ENCODE data around the gene CTPS1.

Gene CTPS1

DNA sequence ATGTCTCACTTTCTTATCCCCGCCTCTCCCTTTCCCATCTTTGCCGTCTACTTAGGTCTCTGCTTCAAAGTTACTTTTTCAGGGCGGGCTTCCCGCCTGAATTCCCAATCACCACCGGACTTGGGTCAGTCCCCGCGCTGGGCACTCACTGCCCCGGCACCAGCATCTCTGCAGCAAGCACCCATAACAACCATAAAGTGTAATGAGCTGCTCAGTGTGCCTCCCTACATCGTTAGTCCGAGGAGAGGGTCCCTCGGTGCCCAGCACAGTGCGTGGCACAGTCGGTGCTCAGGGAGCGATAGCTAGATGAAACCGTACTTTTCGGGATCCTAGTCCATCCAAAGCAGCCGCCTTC lies 633 bp upstream of the CTPS1 start:
- H3K27me3 ChIP-seq (ENCODE audit: low read depth): no peaks in the 10 kb centered on the region
- peaks cover 11% of the 10 kb centered on the region; the same call in 1 of the 2 replicates for H3K4me1 ChIP-seq
- peaks cover 11% of the 10 kb centered on the region for H3K36me3 ChIP-seq (replicated peaks)
- in situ Hi-C loops (cut with MboI; ENCODE audit: low sequenced_read_pairs): no loop called here
- no peaks in the 10 kb centered on the region for H3K9me3 ChIP-seq
- DNase-seq (ENCODE audit: low spot score in 2 of 2): no peak
- H3K4me3 ChIP-seq: peak overlapping the region; percentile 91

- in situ Hi-C loops (cut with MboI; ENCODE audit: low sequenced_read_pairs): no loop called here
- Histone ChIP-seq H3K9me3 (no peaks in the 10 kb centered on the region), H3K4me1 (peaks cover 11% of the 10 kb centered on the region; the same call in 1 of the 2 replicates)
Measured at GRCh38 chr1:40980068-40980452, 564 bp downstream of the CTPS1 start.

DNA sequence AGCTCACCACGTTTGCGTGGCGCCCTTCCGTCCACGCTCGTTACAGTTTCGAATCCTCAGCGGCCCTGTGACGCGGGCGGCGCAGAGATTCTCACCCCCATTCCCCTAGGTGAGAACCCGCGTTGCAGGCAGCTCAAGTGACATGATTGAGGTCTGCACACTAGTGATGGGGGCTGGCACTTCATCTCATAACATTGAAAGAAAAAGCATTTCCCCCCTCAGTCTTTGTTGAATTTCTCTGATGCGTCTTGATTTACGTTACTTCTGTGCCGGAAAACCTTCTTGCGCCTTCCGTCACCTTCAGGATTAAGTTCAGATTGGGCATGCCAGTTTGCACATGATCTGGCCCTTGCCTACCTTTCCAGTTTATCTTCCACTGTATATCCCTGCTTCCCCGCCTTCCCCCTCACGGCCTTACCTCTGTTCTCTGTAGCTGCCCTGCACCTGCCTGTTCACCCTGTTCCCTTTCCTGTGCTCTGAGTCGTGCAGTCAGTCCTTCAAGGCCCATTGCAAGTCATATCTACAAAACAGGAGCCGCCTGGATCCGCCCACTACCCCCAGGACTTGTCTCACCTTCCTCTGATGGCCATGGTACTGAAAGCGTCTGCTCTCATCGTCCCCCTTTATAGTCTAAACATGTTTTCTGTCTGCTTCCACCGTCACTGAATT lies 1.1 kb downstream of the CTPS1 start:
- in situ Hi-C loops (cut with MboI; ENCODE audit: low sequenced_read_pairs): no loop called here
- Histone ChIP-seq H3K4me3 (peak overlapping the region; percentile 91), H3K36me3 (replicated peaks) (peaks cover 28% of the 10 kb centered on the region), H3K4me1 (peaks cover 11% of the 10 kb centered on the region; the same call in 1 of the 2 replicates), H3K9me3 (no peaks in the 10 kb centered on the region), H3K27me3 (ENCODE audit: low read depth) (no peaks in the 10 kb centered on the region)
- peak; percentile 57 to 65 for DNase-seq (ENCODE audit: low spot score in 2 of 2)

More at GRCh38 chr1:40980068-40980452, 564 bp downstream of the CTPS1 start:
- Histone ChIP-seq H3K36me3 (replicated peaks) (peaks cover 23% of the 10 kb centered on the region), H3K4me3 (peak overlapping the region; percentile 91), H3K27me3 (ENCODE audit: low read depth) (no peaks in the 10 kb centered on the region)
- DNase-seq (ENCODE audit: low spot score in 2 of 2): no peak

DNA sequence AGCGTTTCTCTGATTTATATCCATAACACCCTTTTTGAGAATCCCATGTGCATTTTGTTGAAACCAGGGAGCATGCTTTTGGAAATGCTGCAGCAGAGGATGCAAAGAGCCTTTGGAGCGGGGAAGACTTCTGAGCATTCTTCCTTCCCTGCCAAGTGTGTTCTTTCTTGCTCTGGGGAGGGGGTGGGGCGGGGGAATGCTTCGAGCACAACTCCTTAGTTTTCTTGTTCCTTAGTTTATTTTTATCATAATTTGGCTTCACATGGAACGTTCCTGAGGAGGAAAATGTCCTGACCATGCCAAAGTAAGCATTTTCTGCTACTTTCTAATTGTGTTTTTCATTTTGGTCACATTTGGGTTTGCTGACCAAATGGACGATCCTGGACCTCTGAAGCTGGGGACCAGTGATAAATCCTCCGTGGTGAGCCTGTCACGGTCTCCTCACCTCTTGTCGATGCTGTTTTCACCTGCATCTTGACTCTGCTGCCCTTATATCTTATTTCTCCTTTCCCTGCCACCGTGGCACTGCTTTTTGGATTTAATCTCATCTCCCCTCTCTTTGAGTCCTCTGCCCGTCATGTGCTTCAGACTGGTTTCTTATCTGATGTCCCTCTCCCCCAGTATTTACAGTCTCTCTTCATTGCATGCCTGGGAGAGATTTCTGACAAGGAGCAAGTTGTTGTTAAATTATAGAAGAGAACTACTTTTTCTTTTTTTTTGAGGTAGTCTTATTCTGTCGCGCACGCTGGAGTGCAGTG lies 2.4 kb downstream of the CTPS1 start:
- Histone ChIP-seq H3K36me3 (replicated peaks) (peaks cover 41% of the 10 kb centered on the region), H3K4me1 (peaks cover 11% of the 10 kb centered on the region; the same call in 1 of the 2 replicates), H3K27me3 (ENCODE audit: low read depth) (no peaks in the 10 kb centered on the region), H3K4me3 (peak overlapping the region; percentile 91), H3K9me3 (no peaks in the 10 kb centered on the region)
- in situ Hi-C loops (cut with MboI; ENCODE audit: low sequenced_read_pairs): no loop called here
- no peak for DNase-seq (ENCODE audit: low spot score in 2 of 2)

DNA sequence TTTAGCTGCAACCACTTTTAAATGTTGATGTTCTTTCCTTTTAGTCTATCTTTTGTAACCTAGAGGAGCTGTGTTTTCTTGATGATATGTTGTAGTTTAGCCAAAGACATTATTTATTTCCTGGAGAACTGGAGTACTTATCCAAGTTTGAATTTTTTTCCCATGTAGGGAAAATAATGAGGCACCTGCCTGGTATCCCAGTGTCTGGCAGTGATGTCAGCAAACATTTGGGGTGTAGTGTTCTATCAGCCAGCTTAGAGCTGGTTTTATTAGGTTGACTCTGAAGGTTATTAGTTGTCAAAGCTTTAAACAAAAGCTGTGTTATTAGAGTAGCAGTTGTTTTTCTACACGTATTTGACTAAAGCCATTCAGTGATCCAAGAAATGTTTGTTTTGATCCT lies 3.2 kb downstream of the CTPS1 start:
- DNase-seq (ENCODE audit: low spot score in 2 of 2): no peak
- peaks cover 11% of the 10 kb centered on the region; the same call in 1 of the 2 replicates for H3K4me1 ChIP-seq
- peaks cover 50% of the 10 kb centered on the region for H3K36me3 ChIP-seq (replicated peaks)
- no peaks in the 10 kb centered on the region for H3K27me3 ChIP-seq (ENCODE audit: low read depth)
- no peaks in the 10 kb centered on the region for H3K9me3 ChIP-seq
- in situ Hi-C loops (cut with MboI; ENCODE audit: low sequenced_read_pairs): no loop called here
- no peak overlapping the region for H3K4me3 ChIP-seq

DNA sequence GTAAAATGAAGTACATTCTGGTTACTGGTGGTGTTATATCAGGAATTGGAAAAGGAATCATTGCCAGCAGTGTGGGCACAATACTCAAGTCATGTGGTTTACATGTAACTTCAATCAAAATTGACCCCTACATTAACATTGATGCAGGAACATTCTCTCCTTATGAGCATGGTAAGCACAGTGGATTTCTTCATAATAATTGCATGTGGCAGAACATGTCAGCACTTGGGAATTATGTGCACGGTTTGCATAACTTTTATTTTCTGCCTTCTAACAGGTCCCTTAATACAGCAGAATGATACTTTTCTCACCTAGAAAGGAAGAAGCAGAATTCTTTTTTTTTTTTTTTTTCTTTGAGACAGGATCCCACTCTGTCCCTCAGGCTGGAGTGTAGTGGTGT lies 3.8 kb downstream of the CTPS1 start:
- no peak for DNase-seq (ENCODE audit: low spot score in 2 of 2)
- peaks cover 11% of the 10 kb centered on the region; the same call in 1 of the 2 replicates for H3K4me1 ChIP-seq
- no peak overlapping the region for H3K4me3 ChIP-seq
- no peaks in the 10 kb centered on the region for H3K27me3 ChIP-seq (ENCODE audit: low read depth)
- in situ Hi-C loops (cut with MboI; ENCODE audit: low sequenced_read_pairs): no loop called here
- H3K36me3 ChIP-seq (replicated peaks): peaks cover 54% of the 10 kb centered on the region
- no peaks in the 10 kb centered on the region for H3K9me3 ChIP-seq

DNA sequence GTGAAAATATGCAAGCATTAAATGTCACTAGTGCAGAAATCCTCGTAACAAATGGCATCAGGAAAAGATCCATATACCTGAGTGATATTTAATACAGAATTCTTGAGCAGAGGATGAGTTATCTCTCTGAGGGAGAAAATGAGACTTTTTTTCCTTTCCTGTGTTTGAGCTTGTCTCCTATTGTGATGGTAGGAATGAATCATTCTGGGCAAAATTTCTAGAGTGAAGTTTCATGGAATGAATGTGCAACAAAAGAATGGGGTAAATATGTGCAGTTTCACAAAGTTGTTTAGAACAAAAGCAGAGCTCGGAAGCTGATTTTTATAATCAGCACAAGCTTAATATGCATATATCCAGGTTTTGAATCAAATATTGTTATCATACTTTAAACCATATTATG lies 4.6 kb downstream of the CTPS1 start:
- H3K36me3 ChIP-seq (replicated peaks): peaks cover 62% of the 10 kb centered on the region
- H3K27me3 ChIP-seq (ENCODE audit: low read depth): no peaks in the 10 kb centered on the region
- no peaks in the 10 kb centered on the region for H3K9me3 ChIP-seq
- peaks cover 6% of the 10 kb centered on the region; the same call in 1 of the 2 replicates for H3K4me1 ChIP-seq
- no peak for DNase-seq (ENCODE audit: low spot score in 2 of 2)
- in situ Hi-C loops (cut with MboI; ENCODE audit: low sequenced_read_pairs): no loop called here
- H3K4me3 ChIP-seq: no peak overlapping the region

GRCh38 chr1:40984531-40984930 lies 5.0 kb downstream of the CTPS1 start:
- no peak for DNase-seq (ENCODE audit: low spot score in 2 of 2)
- in situ Hi-C loops (cut with MboI; ENCODE audit: low sequenced_read_pairs): no loop called here
- Histone ChIP-seq H3K4me1 (peaks cover 5% of the 10 kb centered on the region; the same call in 1 of the 2 replicates), H3K4me3 (no peak overlapping the region), H3K9me3 (no peaks in the 10 kb centered on the region), H3K27me3 (ENCODE audit: low read depth) (no peaks in the 10 kb centered on the region), H3K36me3 (replicated peaks) (peaks cover 67% of the 10 kb centered on the region)

- in situ Hi-C loops (cut with MboI; ENCODE audit: low sequenced_read_pairs): no loop called here
- no peaks in the 10 kb centered on the region for H3K27me3 ChIP-seq (ENCODE audit: low read depth)
- H3K9me3 ChIP-seq: no peaks in the 10 kb centered on the region
- H3K4me1 ChIP-seq: peaks cover 5% of the 10 kb centered on the region; the same call in 1 of the 2 replicates
- no peak overlapping the region for H3K4me3 ChIP-seq
- H3K36me3 ChIP-seq (replicated peaks): peaks cover 73% of the 10 kb centered on the region
- no peak for DNase-seq (ENCODE audit: low spot score in 2 of 2)
Measured at GRCh38 chr1:40985161-40985560, 5.7 kb downstream of the CTPS1 start.

GRCh38 chr1:40985875-40986274 lies 6.4 kb downstream of the CTPS1 start:
- in situ Hi-C loops (cut with MboI; ENCODE audit: low sequenced_read_pairs): no loop called here
- H3K9me3 ChIP-seq: no peaks in the 10 kb centered on the region
- H3K27me3 ChIP-seq (ENCODE audit: low read depth): no peaks in the 10 kb centered on the region
- DNase-seq (ENCODE audit: low spot score in 2 of 2): no peak
- peaks cover 80% of the 10 kb centered on the region for H3K36me3 ChIP-seq (replicated peaks)
- peaks cover 5% of the 10 kb centered on the region; the same call in 1 of the 2 replicates for H3K4me1 ChIP-seq
- no peak overlapping the region for H3K4me3 ChIP-seq

DNA sequence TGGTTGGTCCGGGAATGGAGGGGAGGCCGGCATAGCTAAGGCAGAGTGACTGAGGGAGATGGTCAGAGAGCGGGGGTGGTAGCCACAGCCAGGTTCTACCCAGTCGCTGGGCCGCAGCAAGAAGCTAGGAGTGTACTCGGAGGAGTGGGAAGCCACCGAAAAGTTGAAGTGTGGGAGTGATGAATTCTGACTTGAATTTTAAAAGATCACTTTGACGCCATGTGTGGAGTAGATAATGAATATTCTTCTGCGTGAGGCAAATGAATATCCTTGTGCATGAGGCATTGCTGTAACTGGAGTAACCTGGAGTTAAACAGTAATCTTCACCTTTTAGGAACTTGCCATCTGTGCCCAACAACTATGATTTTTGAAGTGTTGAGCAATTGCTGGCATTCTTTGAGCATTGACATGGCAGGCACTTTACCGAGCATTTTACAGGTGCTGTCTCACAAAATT lies 6.9 kb downstream of the CTPS1 start:
- in situ Hi-C loops (cut with MboI; ENCODE audit: low sequenced_read_pairs): no loop called here
- Histone ChIP-seq H3K4me3 (no peak overlapping the region), H3K36me3 (replicated peaks) (peaks cover 85% of the 10 kb centered on the region)

GRCh38 chr1:40986956-40987355 lies 7.5 kb downstream of the CTPS1 start:
- no peak overlapping the region for H3K4me3 ChIP-seq
- H3K36me3 ChIP-seq (replicated peaks): peaks cover 91% of the 10 kb centered on the region
- DNase-seq (ENCODE audit: low spot score in 2 of 2): no peak
- H3K27me3 ChIP-seq (ENCODE audit: low read depth): no peaks in the 10 kb centered on the region
- H3K4me1 ChIP-seq: 0 out of 2 replicates have a peak, but pooled peaks cover 2% of the 10 kb centered on the region
- in situ Hi-C loops (cut with MboI; ENCODE audit: low sequenced_read_pairs): no loop called here
- H3K9me3 ChIP-seq: no peaks in the 10 kb centered on the region

More for the DNA sequence above, 6.9 kb downstream of the CTPS1 start:
- peaks cover 4% of the 10 kb centered on the region; the same call in 1 of the 2 replicates for H3K4me1 ChIP-seq
- no peaks in the 10 kb centered on the region for H3K27me3 ChIP-seq (ENCODE audit: low read depth)
- DNase-seq (ENCODE audit: low spot score in 2 of 2): no peak
- H3K9me3 ChIP-seq: no peaks in the 10 kb centered on the region

DNA sequence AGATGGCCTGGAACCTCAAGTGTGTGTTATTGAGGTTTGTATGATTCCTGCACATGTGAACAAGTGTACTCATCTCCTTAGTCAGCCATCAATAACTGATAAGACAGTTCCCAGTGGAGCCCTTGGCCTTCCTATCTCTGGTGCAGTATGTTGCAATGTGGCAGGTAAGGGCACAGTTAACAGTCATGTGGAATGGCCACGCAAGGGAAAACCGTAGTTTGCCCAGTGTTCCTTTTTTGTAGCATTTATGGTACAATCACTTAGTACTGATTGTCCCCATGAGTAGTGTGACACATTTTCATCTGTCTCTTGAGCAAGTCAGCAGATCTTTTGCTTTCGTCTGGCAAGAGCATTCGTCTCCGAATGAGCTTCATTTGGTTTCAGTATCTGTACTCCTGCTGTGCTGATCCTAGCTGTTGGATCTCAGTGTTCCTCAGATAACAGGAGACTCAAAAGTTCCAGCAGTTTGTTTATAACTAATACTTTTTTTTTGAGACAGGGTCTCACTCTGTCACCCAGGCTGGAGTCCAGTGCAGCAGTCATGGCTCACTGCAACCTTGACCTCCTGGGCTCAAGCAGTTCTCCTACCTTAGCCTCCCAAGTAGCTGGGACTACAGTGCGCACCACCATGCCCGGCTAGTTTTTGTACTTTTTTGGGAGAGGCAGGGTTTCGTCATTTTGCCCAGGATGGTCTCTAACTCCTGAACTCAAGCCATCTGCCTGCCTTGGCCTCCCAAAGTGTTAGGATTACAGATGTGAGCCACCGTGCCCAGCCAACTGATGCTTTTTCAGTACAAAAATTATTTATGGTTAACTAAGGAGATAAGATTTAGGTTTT lies 8.2 kb downstream of the CTPS1 start:
- Histone ChIP-seq H3K27me3 (ENCODE audit: low read depth) (no peaks in the 10 kb centered on the region), H3K9me3 (no peaks in the 10 kb centered on the region), H3K36me3 (replicated peaks) (peaks cover 95% of the 10 kb centered on the region), H3K4me1 (no peaks in the 10 kb centered on the region), H3K4me3 (no peak overlapping the region)
- DNase-seq (ENCODE audit: low spot score in 2 of 2): no peak
- in situ Hi-C loops (cut with MboI; ENCODE audit: low sequenced_read_pairs): no loop called here

All from HAP-1 (cell line).